Measurements from ENCODE around the gene OGFRL1.

Gene OGFRL1

DNA sequence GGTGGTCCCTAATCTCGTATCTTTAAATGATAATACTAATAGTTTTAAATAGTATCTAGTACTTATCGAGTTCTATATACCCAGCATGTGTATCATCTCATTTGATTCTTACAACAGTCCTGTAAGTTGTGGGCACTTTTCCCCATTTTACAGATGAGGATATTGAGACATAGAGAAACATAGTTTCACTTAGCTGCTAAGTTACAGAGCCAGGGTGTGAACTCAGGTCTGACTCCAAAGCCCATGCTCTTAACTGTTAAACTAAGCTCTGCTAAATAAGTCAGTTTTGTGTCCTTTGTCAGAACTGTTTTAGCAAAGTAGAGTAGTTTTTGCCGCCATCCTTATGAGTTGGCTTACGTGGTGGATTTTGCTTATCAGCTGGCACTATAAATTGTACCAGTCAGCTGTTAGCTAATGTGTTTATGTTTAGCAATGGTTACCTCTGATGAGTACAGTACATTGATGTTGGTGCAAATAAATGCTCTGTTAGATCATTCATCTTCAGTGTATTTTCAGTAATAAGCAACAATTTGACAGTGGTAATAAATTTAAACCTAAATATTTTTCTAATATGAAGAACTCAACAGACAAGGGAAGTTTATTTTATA lies 12.1 kb downstream of the OGFRL1 start:
- H3K36me3 ChIP-seq (ENCODE audit: insufficient read depth, low read length), result peaks cover 65% of the 10 kb centered on the region

DNA sequence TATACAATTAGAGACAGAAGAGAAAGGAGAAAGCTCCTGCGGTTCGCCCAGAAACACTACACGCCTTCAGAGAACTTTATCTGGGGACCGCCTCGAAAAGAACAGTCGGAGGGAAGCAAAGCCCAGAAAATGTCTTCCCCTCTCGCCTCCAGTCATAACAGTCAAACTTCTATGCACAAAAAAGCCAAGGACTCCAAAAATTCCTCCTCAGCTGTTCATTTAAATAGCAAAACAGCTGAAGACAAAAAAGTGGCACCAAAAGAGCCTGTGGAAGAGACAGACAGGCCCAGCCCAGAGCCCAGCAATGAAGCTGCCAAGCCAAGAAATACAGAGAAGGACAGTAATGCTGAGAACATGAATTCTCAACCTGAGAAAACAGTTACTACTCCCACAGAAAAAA lies 12.9 kb downstream of the OGFRL1 start:
- H3K27me3 ChIP-seq (ENCODE audit: insufficient read depth, low read length), result no peaks in the 10 kb centered on the region

More for the DNA sequence above, 12.1 kb downstream of the OGFRL1 start:
- no peak overlapping the region for H3K4me3 ChIP-seq (ENCODE audit: low read depth, low read length, poor library complexity, severe bottlenecking)
- no peaks in the 10 kb centered on the region for H3K4me1 ChIP-seq (ENCODE audit: insufficient read depth, low read length, severe bottlenecking)
- TF ChIP-seq, protein P1, sequence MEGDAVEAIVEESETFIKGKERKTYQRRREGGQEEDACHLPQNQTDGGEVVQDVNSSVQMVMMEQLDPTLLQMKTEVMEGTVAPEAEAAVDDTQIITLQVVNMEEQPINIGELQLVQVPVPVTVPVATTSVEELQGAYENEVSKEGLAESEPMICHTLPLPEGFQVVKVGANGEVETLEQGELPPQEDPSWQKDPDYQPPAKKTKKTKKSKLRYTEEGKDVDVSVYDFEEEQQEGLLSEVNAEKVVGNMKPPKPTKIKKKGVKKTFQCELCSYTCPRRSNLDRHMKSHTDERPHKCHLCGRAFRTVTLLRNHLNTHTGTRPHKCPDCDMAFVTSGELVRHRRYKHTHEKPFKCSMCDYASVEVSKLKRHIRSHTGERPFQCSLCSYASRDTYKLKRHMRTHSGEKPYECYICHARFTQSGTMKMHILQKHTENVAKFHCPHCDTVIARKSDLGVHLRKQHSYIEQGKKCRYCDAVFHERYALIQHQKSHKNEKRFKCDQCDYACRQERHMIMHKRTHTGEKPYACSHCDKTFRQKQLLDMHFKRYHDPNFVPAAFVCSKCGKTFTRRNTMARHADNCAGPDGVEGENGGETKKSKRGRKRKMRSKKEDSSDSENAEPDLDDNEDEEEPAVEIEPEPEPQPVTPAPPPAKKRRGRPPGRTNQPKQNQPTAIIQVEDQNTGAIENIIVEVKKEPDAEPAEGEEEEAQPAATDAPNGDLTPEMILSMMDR (IDR thresholded peaks at IDR 0.05; ENCODE audit: low read length), result no peak
- TF ChIP-seq EZH2 (IDR thresholded peaks at IDR 0.05; ENCODE audit: borderline replicate concordance, low read length), result no peak
- no peaks in the 10 kb centered on the region for H4K20me1 ChIP-seq (ENCODE audit: insufficient read depth, low read length)
- H3K9ac ChIP-seq (ENCODE audit: low read length), result no peak overlapping the region
- H3K9me3 ChIP-seq (ENCODE audit: low read length), result no peaks in the 10 kb centered on the region
- H3K4me2 ChIP-seq (ENCODE audit: low read length), result no peak overlapping the region
- H3K79me2 ChIP-seq (ENCODE audit: insufficient read depth, low read length), result no peaks in the 10 kb centered on the region
- no peaks in the 10 kb centered on the region for H3F3A ChIP-seq (ENCODE audit: insufficient read depth, low read length)
- no peaks in the 10 kb centered on the region for H3K9me2 ChIP-seq (ENCODE audit: low read depth, low read length)
- no peaks in the 10 kb centered on the region for H3K27me3 ChIP-seq (ENCODE audit: insufficient read depth, low read length)
- H3K27ac ChIP-seq (ENCODE audit: low read depth, low read length, poor library complexity, severe bottlenecking), result no peak overlapping the region
- no peak overlapping the region for H2AFZ ChIP-seq (ENCODE audit: low read length)

DNA sequence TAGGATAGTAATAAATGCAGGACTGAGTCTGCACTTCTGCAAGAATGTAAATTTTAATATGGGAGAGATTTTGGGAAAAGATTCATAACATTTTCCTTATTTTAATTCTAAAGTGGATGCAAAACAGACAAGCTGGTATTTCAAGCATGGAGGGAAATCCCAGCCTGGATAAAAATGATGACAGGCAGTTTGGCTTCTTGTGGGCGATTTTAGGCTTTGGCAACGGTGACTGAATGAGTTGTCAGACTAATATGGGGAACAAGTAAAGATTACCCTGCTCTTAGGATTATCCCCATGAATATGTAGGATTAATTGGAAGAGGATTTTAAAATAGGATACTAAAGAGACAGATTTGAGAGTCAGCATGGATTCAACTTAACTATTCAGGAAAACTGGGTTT lies 21.0 kb downstream of the OGFRL1 start:
- Histone ChIP-seq H3K9me3 (ENCODE audit: low read length) (no peaks in the 10 kb centered on the region), H3K4me1 (ENCODE audit: insufficient read depth, low read length, severe bottlenecking) (no peaks in the 10 kb centered on the region), H3K27ac (ENCODE audit: low read depth, low read length, poor library complexity, severe bottlenecking) (no peak overlapping the region), H3K9ac (ENCODE audit: low read length) (no peak overlapping the region), H3K79me2 (ENCODE audit: insufficient read depth, low read length) (no peaks in the 10 kb centered on the region), H3F3A (ENCODE audit: insufficient read depth, low read length) (no peaks in the 10 kb centered on the region), H3K36me3 (ENCODE audit: insufficient read depth, low read length) (no peaks in the 10 kb centered on the region), H2AFZ (ENCODE audit: low read length) (no peak overlapping the region), H3K27me3 (ENCODE audit: insufficient read depth, low read length) (no peaks in the 10 kb centered on the region), H3K9me2 (ENCODE audit: low read depth, low read length) (no peaks in the 10 kb centered on the region), H3K4me3 (ENCODE audit: low read depth, low read length, poor library complexity, severe bottlenecking) (no peak overlapping the region), H3K4me2 (ENCODE audit: low read length) (no peak overlapping the region), H4K20me1 (ENCODE audit: insufficient read depth, low read length) (no peaks in the 10 kb centered on the region)
- no peak for TF ChIP-seq EZH2 (IDR thresholded peaks at IDR 0.05; ENCODE audit: borderline replicate concordance, low read length)
- TF ChIP-seq, protein P1 (IDR thresholded peaks at IDR 0.05; ENCODE audit: low read length), result no peak

More for the DNA sequence above, 12.9 kb downstream of the OGFRL1 start:
- Histone ChIP-seq H4K20me1 (ENCODE audit: insufficient read depth, low read length) (no peaks in the 10 kb centered on the region), H3K9ac (ENCODE audit: low read length) (no peak overlapping the region), H3K9me2 (ENCODE audit: low read depth, low read length) (no peaks in the 10 kb centered on the region), H3K9me3 (ENCODE audit: low read length) (no peaks in the 10 kb centered on the region), H3K4me2 (ENCODE audit: low read length) (no peak overlapping the region), H3K4me1 (ENCODE audit: insufficient read depth, low read length, severe bottlenecking) (no peaks in the 10 kb centered on the region), H3K4me3 (ENCODE audit: low read depth, low read length, poor library complexity, severe bottlenecking) (no peak overlapping the region), H3K36me3 (ENCODE audit: insufficient read depth, low read length) (peaks cover 56% of the 10 kb centered on the region), H3K27ac (ENCODE audit: low read depth, low read length, poor library complexity, severe bottlenecking) (no peak overlapping the region), H3F3A (ENCODE audit: insufficient read depth, low read length) (no peaks in the 10 kb centered on the region), H3K79me2 (ENCODE audit: insufficient read depth, low read length) (no peaks in the 10 kb centered on the region), H2AFZ (ENCODE audit: low read length) (no peak overlapping the region)
- TF ChIP-seq EZH2 (IDR thresholded peaks at IDR 0.05; ENCODE audit: borderline replicate concordance, low read length), result no peak
- TF ChIP-seq, protein P1 (IDR thresholded peaks at IDR 0.05; ENCODE audit: low read length), result no peak
